SK-N-SH (cell line): ENCODE results near the gene SAMD5. TPM values are rescaled to one million over a fixed set of nuclear protein-coding genes. Genes with fewer than 3 reads are reported as not detected.

ENCODE experiments used
- CTCF ChIA-PET: fragments of 300-600, 350-600 bp; formaldehyde crosslinking; extraction: SDS; loops from one replicate; lab custom pipeline; 2021; lab: Yijun Ruan, JAX
- POLR2A ChIA-PET: fragments of 350-600 bp; sonication (Branson Sonifier 250); formaldehyde crosslinking; extraction: SDS; loops from one replicate; lab custom pipeline; 2020; ENCODE audit warnings: antibody characterized with exemption, inconsistent platforms; lab: Yijun Ruan, JAX
- DNase-seq: peaks from one replicate; pipeline ENCODE4 v3.0.0; 2012
- H2AFZ ChIP-seq: fragments of 200-600 bp; sonication (generic); 2 replicates; pipeline ENCODE4 v1.8.1; 2016; ENCODE audit warnings: antibody characterized with exemption, mild to moderate bottlenecking, low read depth
- H3F3A ChIP-seq: fragments of 200-600 bp; sonication (generic); replicated peaks from 2 replicates; pipeline ENCODE3; 2016; ENCODE audit warnings: antibody characterized with exemption, mild to moderate bottlenecking; ENCODE audit not compliant: insufficient read depth
- H3K27ac ChIP-seq, 2 experiments: fragments of 200-500 bp in 1 of 2; fragments of 200-600 bp in 1 of 2; sonication (Bioruptor generic) in 1 of 2; sonication (generic), shearing (Covaris generic) in 1 of 2; 2 replicates each; pipeline versions ENCODE4 v1.5.1 to v1.6.1; 2014 to 2016; ENCODE audit warnings: low read depth in 2 of 2, inconsistent platforms in 1 of 2, low read length in 1 of 2, mild to moderate bottlenecking in 1 of 2, mixed read lengths in 1 of 2
- H3K27me3 ChIP-seq: fragments of 200-600 bp; sonication (generic), shearing (Covaris generic); 2 replicates; pipeline ENCODE4 v1.6.1; 2016; ENCODE audit warnings: mixed run types; ENCODE audit not compliant: insufficient read depth
- H3K36me3 ChIP-seq, 2 experiments: fragments of 200-500 bp in 1 of 2; fragments of 200-600 bp in 1 of 2; sonication (Bioruptor generic) in 1 of 2; sonication (generic) in 1 of 2; replicated peaks in 1 of 2; 2 replicates each; pipeline versions ENCODE3 to v1.5.1; 2014 to 2016; ENCODE audit warnings: low read length in 1 of 2, mild to moderate bottlenecking in 1 of 2; ENCODE audit not compliant: insufficient read depth in 2 of 2, control insufficient read depth in 1 of 2
- H3K4me1 ChIP-seq, 2 experiments: fragments of 200-500 bp in 1 of 2; fragments of 200-600 bp in 1 of 2; sonication (Bioruptor generic) in 1 of 2; sonication (generic), shearing (Covaris generic) in 1 of 2; 2 replicates each; pipeline versions ENCODE4 v1.5.1 to v1.6.1; 2014 to 2016; ENCODE audit warnings: low read depth in 1 of 2, low read length in 1 of 2, mixed run types in 1 of 2; ENCODE audit not compliant: insufficient read depth in 2 of 2, control insufficient read depth in 1 of 2
- H3K4me2 ChIP-seq: fragments of 200-600 bp; sonication (generic), shearing (Covaris generic); 2 replicates; pipeline ENCODE4 v1.6.1; 2017; ENCODE audit warnings: mixed run types
- H3K4me3 ChIP-seq, 2 experiments: fragments of 200-500 bp in 1 of 2; fragments of 200-600 bp in 1 of 2; sonication (Bioruptor generic) in 1 of 2; sonication (generic), shearing (Covaris generic) in 1 of 2; 2 replicates each; pipeline versions ENCODE4 v1.5.1 to v1.8.1; 2014 to 2016; ENCODE audit warnings: low read depth in 2 of 2, inconsistent platforms in 1 of 2, low read length in 1 of 2, mild to moderate bottlenecking in 1 of 2, mixed read lengths in 1 of 2, moderate library complexity in 1 of 2
- H3K79me2 ChIP-seq: fragments of 200-600 bp; sonication (generic); 2 replicates; pipeline ENCODE4 v1.8.1; 2017; ENCODE audit warnings: mild to moderate bottlenecking; ENCODE audit not compliant: insufficient read depth
- H3K9ac ChIP-seq: fragments of 200-600 bp; sonication (generic); 2 replicates; pipeline ENCODE4 v1.6.1; 2017; ENCODE audit warnings: mixed run types
- H3K9me2 ChIP-seq: fragments of 200-600 bp; sonication (generic); 2 replicates; pipeline ENCODE4 v1.6.1; 2017; ENCODE audit warnings: mixed run types
- H3K9me3 ChIP-seq: fragments of 200-600 bp; sonication (generic); 2 replicates; pipeline ENCODE4 v1.6.1; 2017; ENCODE audit warnings: mixed run types, mild to moderate bottlenecking, moderate library complexity
- H4K20me1 ChIP-seq: fragments of 200-600 bp; sonication (generic); 2 replicates; pipeline ENCODE4 v1.6.1; 2017; ENCODE audit warnings: mild to moderate bottlenecking, mixed run types; ENCODE audit not compliant: insufficient read depth
- ELF1 ChIP-seq: IDR thresholded peaks from 2 replicates; pipeline ENCODE4 v1.4.0; 2012
- EZH2phosphoT487 ChIP-seq: fragments of 200-600 bp; sonication (generic); IDR thresholded peaks from 2 replicates; pipeline ENCODE4 v1.6.1; 2017; ENCODE audit warnings: low read depth, mixed run types, mild to moderate bottlenecking, antibody characterized with exemption, moderate library complexity, borderline replicate concordance
- FOSL2 ChIP-seq: IDR thresholded peaks from 2 replicates; pipeline ENCODE4 v1.4.0; 2012; ENCODE audit warnings: low read depth, mild to moderate bottlenecking, moderate library complexity, borderline replicate concordance
- FOXJ3 ChIP-seq: sonication (generic); formaldehyde crosslinking; IDR thresholded peaks from 2 replicates; pipeline ENCODE4 v1.5.1; 2020; ENCODE audit warnings: mild to moderate bottlenecking, missing genetic modification reagents
- FOXM1 ChIP-seq: IDR thresholded peaks from 2 replicates; pipeline ENCODE4 v1.4.0; 2012; ENCODE audit warnings: low read depth, mild to moderate bottlenecking
- GABPA ChIP-seq: IDR thresholded peaks from 2 replicates; pipeline ENCODE4 v1.4.0; 2012; ENCODE audit warnings: low read depth, mild to moderate bottlenecking
- MEF2A ChIP-seq: IDR thresholded peaks from 2 replicates; pipeline ENCODE4 v1.4.0; 2012; ENCODE audit warnings: low read depth, borderline replicate concordance
- NFIC ChIP-seq: IDR thresholded peaks from 2 replicates; pipeline ENCODE4 v1.4.0; 2012; ENCODE audit warnings: borderline replicate concordance
- NRF1 ChIP-seq: IDR thresholded peaks from 2 replicates; pipeline ENCODE4 v1.6.1; 2012; ENCODE audit warnings: low read depth, mild to moderate bottlenecking, low read length
- RAD21 ChIP-seq: IDR thresholded peaks from 2 replicates; pipeline ENCODE4 v1.6.1; 2012; ENCODE audit warnings: mild to moderate bottlenecking, low read length
- RCOR1 ChIP-seq: fragments of 150-350 bp; IDR thresholded peaks from 2 replicates; pipeline ENCODE4 v1.6.1; 2017; ENCODE audit warnings: antibody characterized with exemption, low read length
- RFX5 ChIP-seq: IDR thresholded peaks from 2 replicates; pipeline ENCODE4 v1.6.1; 2012; ENCODE audit warnings: mild to moderate bottlenecking, improper control_type of control experiment, low read length
- RXRA ChIP-seq: IDR thresholded peaks from 2 replicates; pipeline ENCODE4 v1.4.0; 2012; ENCODE audit warnings: low read depth, mild to moderate bottlenecking, borderline replicate concordance
- SIN3A ChIP-seq: IDR thresholded peaks from 2 replicates; pipeline ENCODE4 v1.6.1; 2012; ENCODE audit warnings: low read depth, mild to moderate bottlenecking, low read length, moderate library complexity, borderline replicate concordance
- TAF1 ChIP-seq: IDR thresholded peaks from 2 replicates; pipeline ENCODE4 v1.6.1; 2012; ENCODE audit warnings: low read depth, mild to moderate bottlenecking, low read length, moderate library complexity, borderline replicate concordance
- TEAD4 ChIP-seq: IDR thresholded peaks from 2 replicates; pipeline ENCODE4 v1.4.0; 2012; ENCODE audit warnings: mild to moderate bottlenecking, borderline replicate concordance; ENCODE audit not compliant: insufficient read depth
- WGBS: methylation state at CpG from one replicate; pipeline ENCODE4 v1.1.6; 2017; ENCODE audit warnings: low lambda C conversion rate; 5-methylcytosine and 5-hydroxymethylcytosine counted together
- polyA plus RNA-seq, 3 experiments: library from polyadenylated mRNA; depleted of rRNA; stranded (reverse); fragments of >200 nt; gene quantifications; 2 replicates each; pipeline ENCODE4 v1.2.3, GENCODE V29; 2012
- TF ChIP-seq, protein P1 (sequence below): IDR thresholded peaks from 2 replicates; pipeline ENCODE4; 2012
- TF ChIP-seq, protein P2 (sequence below): fragments of 200-600 bp; sonication (generic); IDR thresholded peaks from 2 replicates; pipeline ENCODE4 v1.6.1; 2017; ENCODE audit warnings: antibody characterized with exemption, mild to moderate bottlenecking, moderate library complexity
- TF ChIP-seq, protein P3 (sequence below): fragments of 150-350 bp; IDR thresholded peaks from 2 replicates; pipeline ENCODE4 v1.6.1; 2017; ENCODE audit warnings: antibody characterized with exemption, low read length, low read depth, borderline replicate concordance
- TF ChIP-seq, protein P4 (sequence below): IDR thresholded peaks from 2 replicates; pipeline ENCODE4 v1.4.0; 2012; ENCODE audit warnings: low read depth

The SAMD5 gene
- polyA plus RNA-seq, 1 of the 3 experiments (the other 2 are of a cell fraction) = not detected

- no peak for DNase-seq
- no peaks in the 10 kb centered on the region for H3K79me2 ChIP-seq
- no peak overlapping the region for H3K27ac ChIP-seq
- H3K4me3 ChIP-seq = no peak overlapping the region
- H4K20me1 ChIP-seq = no peaks in the 10 kb centered on the region
- no peaks in the 10 kb centered on the region for H3F3A ChIP-seq
- no peak overlapping the region for H2AFZ ChIP-seq
- TF ChIP-seq TAF1 (no peak), RXRA (no peak), NRF1 (no peak), RFX5 (no peak), RAD21 (no peak), MEF2A (no peak), ELF1 (no peak), EZH2phosphoT487 (no peak), GABPA (no peak), TEAD4 (no peak)
- TF ChIP-seq, protein P1, sequence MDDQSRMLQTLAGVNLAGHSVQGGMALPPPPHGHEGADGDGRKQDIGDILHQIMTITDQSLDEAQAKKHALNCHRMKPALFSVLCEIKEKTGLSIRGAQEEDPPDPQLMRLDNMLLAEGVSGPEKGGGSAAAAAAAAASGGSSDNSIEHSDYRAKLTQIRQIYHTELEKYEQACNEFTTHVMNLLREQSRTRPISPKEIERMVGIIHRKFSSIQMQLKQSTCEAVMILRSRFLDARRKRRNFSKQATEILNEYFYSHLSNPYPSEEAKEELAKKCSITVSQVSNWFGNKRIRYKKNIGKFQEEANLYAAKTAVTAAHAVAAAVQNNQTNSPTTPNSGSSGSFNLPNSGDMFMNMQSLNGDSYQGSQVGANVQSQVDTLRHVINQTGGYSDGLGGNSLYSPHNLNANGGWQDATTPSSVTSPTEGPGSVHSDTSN = no peak
- TF ChIP-seq, protein P2, sequence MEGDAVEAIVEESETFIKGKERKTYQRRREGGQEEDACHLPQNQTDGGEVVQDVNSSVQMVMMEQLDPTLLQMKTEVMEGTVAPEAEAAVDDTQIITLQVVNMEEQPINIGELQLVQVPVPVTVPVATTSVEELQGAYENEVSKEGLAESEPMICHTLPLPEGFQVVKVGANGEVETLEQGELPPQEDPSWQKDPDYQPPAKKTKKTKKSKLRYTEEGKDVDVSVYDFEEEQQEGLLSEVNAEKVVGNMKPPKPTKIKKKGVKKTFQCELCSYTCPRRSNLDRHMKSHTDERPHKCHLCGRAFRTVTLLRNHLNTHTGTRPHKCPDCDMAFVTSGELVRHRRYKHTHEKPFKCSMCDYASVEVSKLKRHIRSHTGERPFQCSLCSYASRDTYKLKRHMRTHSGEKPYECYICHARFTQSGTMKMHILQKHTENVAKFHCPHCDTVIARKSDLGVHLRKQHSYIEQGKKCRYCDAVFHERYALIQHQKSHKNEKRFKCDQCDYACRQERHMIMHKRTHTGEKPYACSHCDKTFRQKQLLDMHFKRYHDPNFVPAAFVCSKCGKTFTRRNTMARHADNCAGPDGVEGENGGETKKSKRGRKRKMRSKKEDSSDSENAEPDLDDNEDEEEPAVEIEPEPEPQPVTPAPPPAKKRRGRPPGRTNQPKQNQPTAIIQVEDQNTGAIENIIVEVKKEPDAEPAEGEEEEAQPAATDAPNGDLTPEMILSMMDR = no peak
- TF ChIP-seq, protein P3, sequence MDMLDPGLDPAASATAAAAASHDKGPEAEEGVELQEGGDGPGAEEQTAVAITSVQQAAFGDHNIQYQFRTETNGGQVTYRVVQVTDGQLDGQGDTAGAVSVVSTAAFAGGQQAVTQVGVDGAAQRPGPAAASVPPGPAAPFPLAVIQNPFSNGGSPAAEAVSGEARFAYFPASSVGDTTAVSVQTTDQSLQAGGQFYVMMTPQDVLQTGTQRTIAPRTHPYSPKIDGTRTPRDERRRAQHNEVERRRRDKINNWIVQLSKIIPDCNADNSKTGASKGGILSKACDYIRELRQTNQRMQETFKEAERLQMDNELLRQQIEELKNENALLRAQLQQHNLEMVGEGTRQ = no peak
- TF ChIP-seq, protein P4, sequence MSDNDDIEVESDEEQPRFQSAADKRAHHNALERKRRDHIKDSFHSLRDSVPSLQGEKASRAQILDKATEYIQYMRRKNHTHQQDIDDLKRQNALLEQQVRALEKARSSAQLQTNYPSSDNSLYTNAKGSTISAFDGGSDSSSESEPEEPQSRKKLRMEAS = no peak
- TF ChIP-seq, all 33 proteins: peak for 0
- H3K4me2 ChIP-seq = no peak overlapping the region
- H3K9me2 ChIP-seq = no peaks in the 10 kb centered on the region
- no peaks in the 10 kb centered on the region for H3K9me3 ChIP-seq
- CTCF ChIA-PET = no interaction called here
- H3K36me3 ChIP-seq = no peaks in the 10 kb centered on the region
- H3K27me3 ChIP-seq = no peaks in the 10 kb centered on the region
- H3K9ac ChIP-seq = no peak overlapping the region
- H3K4me1 ChIP-seq = no peaks in the 10 kb centered on the region
- POLR2A ChIA-PET = no interaction called here
- 8% methylated on average over 4 of the region's 4 CpGs for WGBS
Measured at GRCh38 chr6:147604373-147604772, 95.9 kb downstream of the SAMD5 start.

DNA sequence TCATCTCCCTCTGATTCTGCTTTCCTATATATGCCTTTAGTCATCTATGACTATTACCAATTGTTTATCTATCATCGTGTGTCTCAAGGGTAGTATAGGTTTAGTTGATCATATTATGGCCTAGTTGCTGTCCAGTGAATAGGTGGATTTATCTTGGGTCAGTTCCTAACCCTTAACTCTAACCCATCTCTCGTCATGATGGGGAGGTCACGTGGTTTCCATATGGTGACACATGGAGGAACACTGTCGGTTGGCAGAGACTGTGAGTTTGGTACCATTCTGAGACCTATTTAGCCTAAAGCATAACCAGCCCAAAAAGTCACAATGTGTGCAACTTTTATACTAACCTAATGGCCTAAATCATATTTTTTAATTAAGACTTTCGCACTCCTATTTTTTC lies 103.5 kb downstream of the SAMD5 start:
- no peaks in the 10 kb centered on the region for H3K79me2 ChIP-seq
- ChIA-PET CTCF (no interaction called here), POLR2A (no interaction called here)
- no peaks in the 10 kb centered on the region for H3K36me3 ChIP-seq
- no peaks in the 10 kb centered on the region for H4K20me1 ChIP-seq
- H3K27me3 ChIP-seq = no peaks in the 10 kb centered on the region
- TF ChIP-seq FOXJ3 (CRISPR knock-in tag) = no peak
- TF ChIP-seq FOSL2 = no peak
- TF ChIP-seq, protein P3 = no peak
- TF ChIP-seq, protein P1 = no peak
- TF ChIP-seq ELF1 = no peak
- TF ChIP-seq RCOR1 = no peak
- no peak for TF ChIP-seq FOXM1
- TF ChIP-seq MEF2A = no peak
- TF ChIP-seq NFIC = no peak
- TF ChIP-seq SIN3A = no peak
- no peak overlapping the region for H2AFZ ChIP-seq
- H3K4me2 ChIP-seq = no peak overlapping the region
- H3K4me1 ChIP-seq = no peaks in the 10 kb centered on the region
- H3F3A ChIP-seq = no peaks in the 10 kb centered on the region
- H3K9me2 ChIP-seq = no peaks in the 10 kb centered on the region
- no peaks in the 10 kb centered on the region for H3K9me3 ChIP-seq
- H3K27ac ChIP-seq = no peak overlapping the region
- DNase-seq = no peak
- no peak overlapping the region for H3K9ac ChIP-seq
- WGBS = 21% methylated on average over 5 of the region's 5 CpGs
- no peak overlapping the region for H3K4me3 ChIP-seq
